ENCODE results near the gene RWDD2A. TPM values are rescaled to one million over a fixed set of nuclear protein-coding genes. Genes with fewer than 3 reads are reported as not detected.

The RWDD2A gene
- total RNA-seq, 2 experiments from 2014 or later = 2.8 to 3.0 TPM

GRCh38 chr6:83202031-83202430 lies 8.9 kb downstream of the RWDD2A start:
- no peaks in the 10 kb centered on the region for H3K27me3 ChIP-seq (ENCODE audit: control insufficient read depth in 1 of 2, insufficient read depth in 2 of 2, low read length in 2 of 2)
- POLR2A ChIA-PET = no interaction called here
- no peaks in the 10 kb centered on the region for H3K36me3 ChIP-seq (ENCODE audit: insufficient read depth, low read length)
- Mint-ChIP-seq H3K36me3 (ENCODE audit: low read depth) (no peaks in the 10 kb centered on the region), H3K27me3 (peaks cover 9% of the 10 kb centered on the region), H3K9me3 (no peaks in the 10 kb centered on the region), H3K4me3 (no peak overlapping the region), H3K27ac (no peak overlapping the region), H3K4me1 (ENCODE audit: low read depth) (no peaks in the 10 kb centered on the region)
- no peaks in the 10 kb centered on the region for H3K4me1 ChIP-seq (ENCODE audit: insufficient read depth, low read length)
- no peaks in the 10 kb centered on the region for H3K9me3 ChIP-seq (ENCODE audit: control insufficient read depth in 1 of 2, insufficient read depth in 1 of 2, low read length in 2 of 2)
- CTCF ChIA-PET = interaction anchor here (1.7 kb wide), 1 partner anchor 13 kb away, joined by 5 read pairs; no protein-coding TSS in a partner anchor
- H3K27ac ChIP-seq (ENCODE audit: low read depth in 1 of 2, low read length in 2 of 2) = no peak overlapping the region
- H3K4me3 ChIP-seq (ENCODE audit: low read length) = no peak overlapping the region
- ATAC-seq (ENCODE audit: poor library complexity) (no peak), DNase-seq (no peak)
- intact Hi-C loops (cut with DNase I, micrococcal nuclease) = no loop called here
- TF ChIP-seq, protein P1, sequence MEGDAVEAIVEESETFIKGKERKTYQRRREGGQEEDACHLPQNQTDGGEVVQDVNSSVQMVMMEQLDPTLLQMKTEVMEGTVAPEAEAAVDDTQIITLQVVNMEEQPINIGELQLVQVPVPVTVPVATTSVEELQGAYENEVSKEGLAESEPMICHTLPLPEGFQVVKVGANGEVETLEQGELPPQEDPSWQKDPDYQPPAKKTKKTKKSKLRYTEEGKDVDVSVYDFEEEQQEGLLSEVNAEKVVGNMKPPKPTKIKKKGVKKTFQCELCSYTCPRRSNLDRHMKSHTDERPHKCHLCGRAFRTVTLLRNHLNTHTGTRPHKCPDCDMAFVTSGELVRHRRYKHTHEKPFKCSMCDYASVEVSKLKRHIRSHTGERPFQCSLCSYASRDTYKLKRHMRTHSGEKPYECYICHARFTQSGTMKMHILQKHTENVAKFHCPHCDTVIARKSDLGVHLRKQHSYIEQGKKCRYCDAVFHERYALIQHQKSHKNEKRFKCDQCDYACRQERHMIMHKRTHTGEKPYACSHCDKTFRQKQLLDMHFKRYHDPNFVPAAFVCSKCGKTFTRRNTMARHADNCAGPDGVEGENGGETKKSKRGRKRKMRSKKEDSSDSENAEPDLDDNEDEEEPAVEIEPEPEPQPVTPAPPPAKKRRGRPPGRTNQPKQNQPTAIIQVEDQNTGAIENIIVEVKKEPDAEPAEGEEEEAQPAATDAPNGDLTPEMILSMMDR (IDR thresholded peaks at IDR 0.05) = no peak

DNA sequence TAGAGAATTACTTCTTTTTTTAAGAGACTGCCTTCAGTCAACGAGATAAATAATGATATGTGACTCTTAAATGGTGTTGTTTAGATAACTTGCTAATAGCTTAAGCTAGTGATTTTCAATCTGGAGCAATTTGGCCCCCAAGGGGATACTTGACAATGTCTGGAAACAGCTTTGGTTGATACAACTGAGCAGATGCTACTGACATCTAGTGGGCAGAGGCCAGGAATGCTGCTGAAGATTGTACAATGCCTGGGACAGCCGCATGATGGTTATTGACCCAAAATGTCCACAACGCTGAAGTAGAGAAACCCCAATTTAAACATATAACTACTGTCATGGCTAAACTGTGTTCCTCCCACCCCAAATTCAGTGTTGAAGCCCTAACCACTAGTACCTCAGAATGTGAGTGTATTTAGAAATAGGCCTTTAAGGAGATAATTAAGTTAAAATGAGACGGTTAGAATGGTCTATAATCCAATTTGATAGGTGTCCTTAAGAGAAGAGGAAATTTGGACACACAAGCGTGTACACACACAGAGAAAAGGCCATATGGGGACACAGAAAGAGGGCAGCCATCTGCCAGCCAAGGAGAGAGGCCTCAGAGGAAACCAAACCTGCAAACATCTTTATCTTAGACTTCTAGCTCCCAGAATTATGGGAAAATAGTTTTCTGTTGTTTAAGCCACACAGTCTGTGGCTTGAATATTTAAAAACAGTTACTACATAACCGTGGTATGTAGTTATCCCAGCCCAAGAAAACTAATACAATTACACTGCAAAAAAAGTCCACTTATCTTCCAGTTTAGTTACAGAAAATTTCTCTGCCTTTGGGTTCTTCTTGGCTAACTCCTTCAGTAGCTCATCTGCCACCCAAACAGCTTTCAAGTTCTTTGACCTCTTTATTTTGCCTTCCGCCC lies 22.2 kb downstream of the RWDD2A start:
- ATAC-seq (ENCODE audit: poor library complexity) (peak; percentile 98), DNase-seq (peak in 13 of 14 experiments; percentile 23 to 78 (median 42))
- Mint-ChIP-seq H3K4me3 (no peak overlapping the region), H3K9me3 (no peaks in the 10 kb centered on the region), H3K36me3 (ENCODE audit: low read depth) (no peaks in the 10 kb centered on the region), H3K27me3 (peaks cover 11% of the 10 kb centered on the region), H3K27ac (no peak overlapping the region), H3K4me1 (ENCODE audit: low read depth) (no peaks in the 10 kb centered on the region)
- H3K9me3 ChIP-seq (ENCODE audit: control insufficient read depth in 1 of 2, insufficient read depth in 1 of 2, low read length in 2 of 2) = no peaks in the 10 kb centered on the region
- H3K27me3 ChIP-seq (ENCODE audit: control insufficient read depth in 1 of 2, insufficient read depth in 2 of 2, low read length in 2 of 2) = peaks cover 0 to 4% of the 10 kb centered on the region in 2 experiments
- H3K27ac ChIP-seq (ENCODE audit: low read depth in 1 of 2, low read length in 2 of 2) = no peak overlapping the region
- no peak overlapping the region for H3K4me3 ChIP-seq (ENCODE audit: low read length)
- ChIA-PET POLR2A (interaction anchor here (0.7 to 1.9 kb wide), 3 partner anchors 22 to 150 kb away, joined by 3 to 9 read pairs (median 8); partner anchors contain the start of genes DOP1A, PGM3, RWDD2A and UBE3D), CTCF (interaction anchor here (0.5 to 2.9 kb wide), 15 partner anchors 9 to 983 kb away, joined by 3 to 13 read pairs (median 3); partner anchors contain the start of genes DOP1A, PGM3, RWDD2A and UBE3D)
- no peaks in the 10 kb centered on the region for H3K4me1 ChIP-seq (ENCODE audit: insufficient read depth, low read length)
- TF ChIP-seq, protein P1 (IDR thresholded peaks at IDR 0.05) = peak; percentile 83
- intact Hi-C loops (cut with DNase I, micrococcal nuclease) = loop anchor here (1.0 to 10.0 kb wide), 4 partner anchors 148 to 1007 kb away; partner anchors contain the start of gene DOP1A (in 1 of the 2)
- H3K36me3 ChIP-seq (ENCODE audit: insufficient read depth, low read length) = no peaks in the 10 kb centered on the region

DNA sequence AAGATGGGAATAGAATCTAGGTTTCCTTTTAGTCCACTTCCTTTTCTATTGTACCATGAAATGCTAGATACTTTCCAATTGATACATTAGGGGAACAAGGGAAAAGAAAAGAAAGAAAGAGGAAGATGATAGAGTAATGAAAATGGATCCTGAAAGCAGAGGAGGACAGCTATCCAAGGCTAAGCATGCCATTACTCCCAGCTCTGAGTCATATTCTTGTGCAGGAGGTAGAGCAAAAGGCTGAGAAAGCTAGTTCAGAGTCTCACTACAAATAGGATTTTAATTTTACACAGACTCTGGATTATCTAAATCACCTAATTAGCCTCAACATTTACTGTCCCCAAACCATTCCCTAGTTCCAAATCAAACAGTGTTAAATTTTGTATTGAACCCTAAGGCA lies 23.6 kb downstream of the RWDD2A start:
- Histone ChIP-seq H3K9me3 (ENCODE audit: control insufficient read depth in 1 of 2, insufficient read depth in 1 of 2, low read length in 2 of 2) (no peaks in the 10 kb centered on the region), H3K4me1 (ENCODE audit: insufficient read depth, low read length) (no peaks in the 10 kb centered on the region), H3K27ac (ENCODE audit: low read depth in 1 of 2, low read length in 2 of 2) (no peak overlapping the region), H3K4me3 (ENCODE audit: low read length) (no peak overlapping the region), H3K27me3 (ENCODE audit: control insufficient read depth in 1 of 2, insufficient read depth in 2 of 2, low read length in 2 of 2) (no peaks in the 10 kb centered on the region), H3K36me3 (ENCODE audit: insufficient read depth, low read length) (no peaks in the 10 kb centered on the region)
- H3K27ac Mint-ChIP-seq = no peak overlapping the region
- no peaks in the 10 kb centered on the region for H3K4me1 Mint-ChIP-seq (ENCODE audit: low read depth)
- ATAC-seq (ENCODE audit: poor library complexity) (no peak), DNase-seq (no peak)
- TF ChIP-seq, protein P1 (IDR thresholded peaks at IDR 0.05) = no peak
- no peaks in the 10 kb centered on the region for H3K36me3 Mint-ChIP-seq (ENCODE audit: low read depth)
- H3K9me3 Mint-ChIP-seq = no peaks in the 10 kb centered on the region
- H3K4me3 Mint-ChIP-seq = no peak overlapping the region
- intact Hi-C loops (cut with DNase I, micrococcal nuclease) = loop anchor here (1.0 to 10.0 kb wide), 4 partner anchors 150 to 1005 kb away; partner anchors contain the start of gene DOP1A (in 1 of the 2)
- ChIA-PET POLR2A (interaction anchor here (1.0 kb wide), 1 partner anchor 21 kb away, joined by 3 read pairs; no protein-coding TSS in a partner anchor), CTCF (interaction anchor here (1.4 to 2.9 kb wide), 2 partner anchors 150 to 152 kb away, joined by 5 to 6 read pairs; partner anchors contain the start of genes DOP1A and UBE3D)
- H3K27me3 Mint-ChIP-seq = peaks cover 6% of the 10 kb centered on the region
